Right atrium auricular region (tissue), 2 donors: ENCODE measurements around the gene ARMC5. TPM values are rescaled to one million over a fixed set of nuclear protein-coding genes. Genes with fewer than 3 reads are reported as not detected.

Experiments used
- DNase-seq: peaks from one replicate; pipeline ENCODE4 v3.0.0-alpha.2; 2019; ENCODE audit warnings: low spot score
- H3K27ac ChIP-seq, 2 donors: fragments of 200-600 bp; sonication (generic); 1 replicate in 1 of 2; 2 replicates in 1 of 2; pipeline ENCODE4 v1.5.1; 2016 to 2019
- H3K27me3 ChIP-seq, 2 donors: fragments of 200-600 bp; sonication (generic); one replicate each; pipeline versions ENCODE4 v1.5.1 to v1.6.0; 2017 to 2019
- H3K36me3 ChIP-seq: fragments of 200-600 bp; sonication (generic); one replicate; pipeline ENCODE4 v1.5.1; 2016
- H3K4me1 ChIP-seq, 2 donors: fragments of 200-600 bp; sonication (generic); one replicate each; pipeline versions ENCODE4 v1.5.1 to v1.6.0; 2017 to 2019
- H3K4me3 ChIP-seq, 2 donors: fragments of 200-600 bp; sonication (generic); 1 replicate in 1 of 2; 2 replicates in 1 of 2; pipeline ENCODE4 v1.5.1; 2017 to 2019; ENCODE audit warnings: mild to moderate bottlenecking in 1 of 2, moderate library complexity in 1 of 2
- H3K9me3 ChIP-seq, 2 donors: fragments of 200-600 bp; sonication (generic); one replicate each; pipeline ENCODE4 v1.5.1; 2019
- CTCF ChIP-seq, 2 donors: fragments of 200-600 bp; sonication (generic); IDR thresholded peaks; one replicate each; pipeline ENCODE4 v1.5.1; 2019; ENCODE audit warnings: antibody characterized with exemption in 2 of 2
- total RNA-seq, 2 donors: library from RNA; depleted of rRNA; stranded (reverse); fragments of >200 nt; gene quantifications; one replicate each; pipeline ENCODE4 v1.1.0, GENCODE V29; 2016

Gene ARMC5
- total RNA-seq, 2 donors from 2014 or later, result 7.4 to 9.0 TPM

DNA sequence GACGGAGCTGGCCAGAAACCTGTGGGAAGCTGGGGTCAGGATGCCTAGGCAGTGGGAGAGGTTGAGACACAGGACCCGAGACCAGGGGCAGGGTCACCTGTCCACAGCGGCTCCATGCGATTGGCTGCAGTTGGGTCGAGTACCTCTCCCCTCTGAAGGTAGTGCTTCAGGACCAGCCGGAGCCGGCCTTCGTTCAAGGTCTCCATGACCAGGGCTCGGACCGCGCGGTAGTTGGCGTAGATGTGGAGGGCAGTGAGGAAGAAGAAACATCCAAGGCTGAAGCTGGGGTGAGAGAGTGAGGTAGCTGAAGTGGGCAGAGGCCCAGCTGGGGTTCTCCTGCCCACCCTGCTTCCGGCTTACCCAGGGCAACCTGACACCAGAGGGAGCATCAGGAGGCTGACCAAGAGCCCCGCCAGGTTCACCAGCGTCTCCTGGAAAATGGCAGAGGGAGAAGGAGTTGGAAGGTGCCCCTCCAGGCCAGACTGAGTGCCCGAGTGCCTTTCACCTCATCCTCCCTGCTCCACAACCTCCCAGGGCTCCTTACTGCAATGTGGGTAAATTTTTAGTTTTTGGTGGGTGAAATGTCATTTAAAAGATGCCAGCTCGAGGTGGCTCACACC is 34.3 kb downstream of the ARMC5 start:
- no peak for TF ChIP-seq CTCF (IDR thresholded peaks at IDR 0.05)
- no peak for DNase-seq
- H3K4me1 ChIP-seq, result peaks cover 0 to 3% of the 10 kb centered on the region in 2 donors
- H3K27me3 ChIP-seq, result no peaks in the 10 kb centered on the region
- peaks cover 68% of the 10 kb centered on the region for H3K36me3 ChIP-seq
- H3K4me3 ChIP-seq, result no peak overlapping the region
- no peak overlapping the region for H3K27ac ChIP-seq
- H3K9me3 ChIP-seq, result no peaks in the 10 kb centered on the region

DNA sequence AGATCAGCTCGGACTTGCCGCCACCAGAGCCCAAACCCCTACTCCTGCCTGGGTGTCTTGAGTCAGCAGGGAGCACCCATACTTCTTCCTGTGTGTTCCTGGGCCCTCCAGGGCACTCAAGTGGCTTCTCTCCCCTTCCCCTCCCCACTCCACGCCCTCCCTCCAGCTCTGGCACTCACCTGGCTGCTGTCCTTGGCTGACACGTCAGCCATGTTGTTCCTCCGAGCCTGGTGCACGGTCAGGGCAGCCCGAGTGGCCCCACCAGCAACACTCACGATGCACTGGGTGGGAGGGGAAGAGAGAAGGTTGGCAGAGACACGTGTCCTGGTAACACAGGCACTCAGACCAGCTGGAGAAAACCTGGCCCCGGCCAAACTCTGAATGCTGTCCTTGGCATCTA is 37.4 kb downstream of the ARMC5 start:
- no peak for TF ChIP-seq CTCF (IDR thresholded peaks at IDR 0.05)
- Histone ChIP-seq H3K36me3 (peaks cover 85% of the 10 kb centered on the region), H3K4me3 (no peak overlapping the region), H3K27me3 (no peaks in the 10 kb centered on the region), H3K9me3 (no peaks in the 10 kb centered on the region), H3K4me1 (no peaks in the 10 kb centered on the region), H3K27ac (no peak overlapping the region)
- no peak for DNase-seq

- TF ChIP-seq CTCF (IDR thresholded peaks at IDR 0.05), result no peak
- Histone ChIP-seq H3K9me3 (no peaks in the 10 kb centered on the region), H3K27ac (no peak overlapping the region), H3K36me3 (peaks cover 67% of the 10 kb centered on the region), H3K4me1 (peaks cover 0 to 4% of the 10 kb centered on the region in 2 donors), H3K4me3 (no peak overlapping the region), H3K27me3 (no peaks in the 10 kb centered on the region)
- DNase-seq, result no peak
Measured at GRCh38 chr16:31498493-31498892, 39.2 kb downstream of the ARMC5 start.

DNA sequence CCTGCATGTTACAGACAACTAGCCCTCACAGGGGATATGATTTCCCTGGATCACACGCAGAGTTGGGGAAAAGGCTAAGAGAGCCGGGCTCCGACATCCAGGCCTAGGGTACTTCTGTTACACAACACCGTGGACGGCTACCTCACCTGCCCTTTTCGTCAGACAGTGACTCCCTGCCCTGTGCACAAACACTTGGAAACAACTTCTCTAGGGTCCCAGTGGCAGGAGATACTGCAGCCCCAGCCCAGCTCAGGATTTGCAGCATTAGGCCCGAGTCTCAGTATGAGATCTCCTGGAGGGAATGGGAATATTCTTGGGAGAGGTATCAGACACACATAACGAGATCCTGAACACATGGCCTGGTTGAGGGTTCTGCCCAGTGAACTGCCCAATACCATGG is 40.6 kb downstream of the ARMC5 start:
- DNase-seq, result no peak
- Histone ChIP-seq H3K27ac (no peak overlapping the region), H3K9me3 (no peaks in the 10 kb centered on the region), H3K4me1 (peaks cover 0 to 19% of the 10 kb centered on the region in 2 donors), H3K4me3 (no peak overlapping the region), H3K36me3 (peaks cover 53% of the 10 kb centered on the region), H3K27me3 (no peaks in the 10 kb centered on the region)
- no peak for TF ChIP-seq CTCF (IDR thresholded peaks at IDR 0.05)

DNA sequence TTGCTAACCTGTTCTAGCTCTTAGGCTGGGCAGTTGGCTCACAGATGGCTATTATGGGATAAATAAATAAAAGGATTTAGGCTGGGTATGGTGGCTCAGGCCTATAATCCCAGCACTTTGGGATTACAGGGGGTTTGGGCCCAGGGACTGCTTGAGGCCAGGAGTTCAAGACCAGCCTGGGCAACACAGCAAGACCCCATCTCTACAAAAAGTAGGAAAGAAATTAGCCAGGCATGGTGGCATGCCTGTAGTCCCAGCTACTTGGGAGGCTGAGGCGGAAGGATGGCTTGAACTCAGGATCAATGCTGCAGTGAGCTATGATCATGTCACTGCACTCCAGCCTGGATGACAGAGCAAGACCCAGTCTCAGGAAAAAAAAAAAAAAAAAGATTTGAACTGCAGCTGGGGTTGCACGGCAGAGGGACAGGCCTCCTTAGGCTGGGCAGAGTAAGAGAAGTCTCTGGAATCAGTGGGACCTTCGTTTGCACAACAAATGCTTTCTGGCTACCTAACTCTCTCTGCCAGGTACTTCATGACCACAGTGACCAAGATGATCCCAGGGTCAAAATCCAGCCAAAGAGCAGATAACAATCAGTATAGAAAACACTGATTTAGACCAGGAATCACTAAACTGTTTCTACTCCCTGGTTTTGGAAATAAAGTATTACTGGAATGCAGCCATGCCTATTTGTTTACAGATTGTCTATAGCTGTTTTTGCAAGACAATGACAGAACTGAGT is 42.1 kb downstream of the ARMC5 start:
- no peak for DNase-seq
- Histone ChIP-seq H3K4me3 (no peak overlapping the region), H3K27me3 (no peaks in the 10 kb centered on the region), H3K27ac (no peak overlapping the region), H3K4me1 (peaks cover 0 to 30% of the 10 kb centered on the region in 2 donors), H3K9me3 (no peaks in the 10 kb centered on the region), H3K36me3 (peaks cover 39% of the 10 kb centered on the region)
- TF ChIP-seq CTCF (IDR thresholded peaks at IDR 0.05), result no peak
